Brain microvascular endothelial cell (primary cell): ENCODE data around the gene LENEP.

Experiments
- DNase-seq: peaks from one replicate; pipeline ENCODE4 v3.0.0-alpha.2; 2020
- H3K27ac ChIP-seq: fragments of 250-450 bp; sonication (Bioruptor Pico); 2 replicates; pipeline ENCODE4 v1.5.1; 2020; ENCODE audit warnings: mild to moderate bottlenecking, moderate library complexity
- H3K27me3 ChIP-seq: fragments of 250-450 bp; sonication (Bioruptor Pico); replicated peaks from 2 replicates; pipeline ENCODE4 v1.5.1; 2020; ENCODE audit warnings: mild to moderate bottlenecking
- H3K36me3 ChIP-seq: fragments of 250-450 bp; sonication (Bioruptor Pico); replicated peaks from 2 replicates; pipeline ENCODE4 v1.5.1; 2020; ENCODE audit warnings: mild to moderate bottlenecking
- H3K4me3 ChIP-seq: 2 replicates; pipeline ENCODE4 v1.5.1; 2011; ENCODE audit warnings: low read depth, mild to moderate bottlenecking, control low read depth, low read length, moderate library complexity
- in situ Hi-C: cut with HindIII; loops from 2 replicates; pipeline ENCODE4 v1.10.0; 2017; ENCODE audit warnings: low sequenced_read_pairs, low pct_ligation_motif_present
- TF ChIP-seq, protein P1 (sequence below): IDR thresholded peaks from 2 replicates; pipeline ENCODE4 v1.5.1; 2011; ENCODE audit warnings: low read depth, mild to moderate bottlenecking, moderate library complexity, low read length, control low read depth, inconsistent platforms; ENCODE audit errors: missing control alignments

The LENEP gene

DNA sequence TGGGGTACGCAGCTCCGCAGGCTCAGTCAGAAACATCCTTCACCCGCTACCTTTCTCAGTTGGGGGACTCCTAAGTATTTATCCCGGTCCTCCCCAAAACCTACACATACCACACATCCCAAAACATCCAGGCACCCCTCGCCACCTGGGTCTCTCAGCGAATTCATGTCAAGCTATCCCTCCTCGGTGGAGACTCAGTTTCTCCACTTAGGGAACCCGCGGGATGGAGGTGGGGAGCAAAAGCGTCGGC lies 8.0 kb downstream of the LENEP start:
- TF ChIP-seq, protein P1, sequence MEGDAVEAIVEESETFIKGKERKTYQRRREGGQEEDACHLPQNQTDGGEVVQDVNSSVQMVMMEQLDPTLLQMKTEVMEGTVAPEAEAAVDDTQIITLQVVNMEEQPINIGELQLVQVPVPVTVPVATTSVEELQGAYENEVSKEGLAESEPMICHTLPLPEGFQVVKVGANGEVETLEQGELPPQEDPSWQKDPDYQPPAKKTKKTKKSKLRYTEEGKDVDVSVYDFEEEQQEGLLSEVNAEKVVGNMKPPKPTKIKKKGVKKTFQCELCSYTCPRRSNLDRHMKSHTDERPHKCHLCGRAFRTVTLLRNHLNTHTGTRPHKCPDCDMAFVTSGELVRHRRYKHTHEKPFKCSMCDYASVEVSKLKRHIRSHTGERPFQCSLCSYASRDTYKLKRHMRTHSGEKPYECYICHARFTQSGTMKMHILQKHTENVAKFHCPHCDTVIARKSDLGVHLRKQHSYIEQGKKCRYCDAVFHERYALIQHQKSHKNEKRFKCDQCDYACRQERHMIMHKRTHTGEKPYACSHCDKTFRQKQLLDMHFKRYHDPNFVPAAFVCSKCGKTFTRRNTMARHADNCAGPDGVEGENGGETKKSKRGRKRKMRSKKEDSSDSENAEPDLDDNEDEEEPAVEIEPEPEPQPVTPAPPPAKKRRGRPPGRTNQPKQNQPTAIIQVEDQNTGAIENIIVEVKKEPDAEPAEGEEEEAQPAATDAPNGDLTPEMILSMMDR: no peak
- no peak for DNase-seq
- H3K36me3 ChIP-seq: no peaks in the 10 kb centered on the region
- in situ Hi-C loops: no loop called here
- H3K4me3 ChIP-seq: peak overlapping the region; percentile 68
- peak overlapping the region; percentile 18 for H3K27ac ChIP-seq
- no peaks in the 10 kb centered on the region for H3K27me3 ChIP-seq

DNA sequence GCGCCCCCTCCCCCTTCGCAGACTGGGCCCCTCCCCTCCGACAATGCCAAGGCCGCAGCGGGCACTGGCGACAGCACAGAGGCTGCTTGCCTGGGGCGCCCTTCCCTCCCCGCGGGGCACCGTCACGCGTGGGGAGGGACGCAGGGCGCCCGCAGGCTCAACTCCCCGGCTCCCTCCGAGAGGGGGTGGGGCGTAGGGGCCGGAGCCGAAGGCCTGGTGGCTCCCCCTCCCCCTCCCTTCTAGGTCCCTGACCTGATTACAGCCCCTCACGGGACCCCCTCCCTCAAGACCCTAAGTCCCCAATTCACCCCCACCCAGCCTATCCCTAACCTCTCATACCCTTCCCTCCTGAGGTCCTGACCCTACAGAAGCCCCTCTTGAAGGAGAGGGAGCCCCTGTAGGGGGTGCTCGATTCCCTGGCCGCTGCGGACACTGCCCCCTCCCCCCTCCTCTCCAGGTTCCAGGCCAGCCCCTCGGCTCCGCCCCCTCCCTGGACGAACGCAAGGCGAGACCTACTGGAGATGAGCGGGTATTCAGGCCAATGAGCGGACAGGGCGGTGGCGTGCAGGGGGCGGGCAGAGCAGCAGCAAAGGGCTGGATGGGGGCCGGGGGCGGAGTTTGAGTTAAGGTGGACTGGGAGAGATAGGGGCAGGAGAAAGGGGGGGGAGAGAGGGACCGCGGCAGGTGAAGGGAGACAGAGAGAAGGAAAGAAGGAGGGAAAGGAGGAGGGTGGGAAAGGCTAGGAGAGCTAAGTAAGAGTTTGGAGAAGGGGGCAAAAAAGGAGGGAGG lies 8.5 kb downstream of the LENEP start:
- peak overlapping the region; percentile 87 for H3K4me3 ChIP-seq
- H3K27ac ChIP-seq: peak overlapping the region; percentile 18
- in situ Hi-C loops: no loop called here
- H3K36me3 ChIP-seq: peaks cover 2% of the 10 kb centered on the region
- DNase-seq: peak; percentile 99
- H3K27me3 ChIP-seq: no peaks in the 10 kb centered on the region
- TF ChIP-seq, protein P1: peak; percentile 74

- H3K27ac ChIP-seq: peak within 1 kb of the TSS; percentile 18
- no peaks in the 10 kb centered on the region for H3K27me3 ChIP-seq
- peaks cover 3% of the 10 kb centered on the region for H3K36me3 ChIP-seq
- H3K4me3 ChIP-seq: peak within 1 kb of the TSS; percentile 87
- DNase-seq: no peak
- TF ChIP-seq, protein P1: peak; percentile 7
- in situ Hi-C loops: no loop called here
These were observed 9.3 kb downstream of the LENEP start, which contains the start of gene ZBTB7B for GRCh38 chr1:155002464-155003226. TSS of gene ZBTB7B (plus strand) at chr1:155002802. CDS start at chr1:155014661, 11,859 bp downstream.

GRCh38 chr1:155003227-155003765 lies 9.9 kb downstream of the LENEP start:
- peak overlapping the region; percentile 87 for H3K4me3 ChIP-seq
- DNase-seq: no peak

GRCh38 chr1:155003766-155004351 lies 10.5 kb downstream of the LENEP start:
- H3K36me3 ChIP-seq: peaks cover 3% of the 10 kb centered on the region
- in situ Hi-C loops: no loop called here
- DNase-seq: no peak

More at GRCh38 chr1:155003227-155003765, 9.9 kb downstream of the LENEP start:
- Histone ChIP-seq H3K27me3 (no peaks in the 10 kb centered on the region), H3K36me3 (peaks cover 3% of the 10 kb centered on the region), H3K27ac (peak overlapping the region; percentile 8)
- in situ Hi-C loops: no loop called here
- TF ChIP-seq, protein P1: no peak

More at GRCh38 chr1:155003766-155004351, 10.5 kb downstream of the LENEP start:
- Histone ChIP-seq H3K27me3 (no peaks in the 10 kb centered on the region), H3K4me3 (peak overlapping the region; percentile 87), H3K27ac (peak overlapping the region; percentile 19)
- TF ChIP-seq, protein P1: no peak
